ENCODE data around the gene HOXB7. TPM values are rescaled to one million over a fixed set of nuclear protein-coding genes. Genes with fewer than 3 reads are reported as not detected.

The HOXB7 gene
- total and polyA plus RNA-seq, 10 of the 15 experiments (the other 5 are each of a cell fraction or from before 2014, with no cell fraction given), result 2.8 to 7.4 (median 4.2) TPM

GRCh38 chr17:48620461-48621139 is 9.8 kb upstream of the HOXB7 start:
- no peak overlapping the region for H3K4me3 ChIP-seq
- ATAC-seq, result no peak
- BruUV-seq (replicated peaks), result no TSS peak
- DNase-seq (ENCODE audit: low read depth, low spot score), result no peak
- intact Hi-C loops (cut with micrococcal nuclease; ENCODE audit: unreplicated experiment) (no loop called here), in situ Hi-C loops (cut with MboI) (loop anchor here (10.0 kb wide), 1 partner anchor 776 kb away; the partner anchor contains the start of gene SCRN2)
- no peak overlapping the region for H3K9ac ChIP-seq (ENCODE audit: control insufficient read depth, insufficient read depth, low read length)
- no peak overlapping the region for H3K27ac ChIP-seq (ENCODE audit: control insufficient read depth, insufficient read depth)
- WGBS (ENCODE audit: insufficient coverage, insufficient replicate concordance, low lambda C conversion rate, missing lambda C conversion rate), result 24% methylated on average over 6 of the region's 6 CpGs
- H4K20me1 ChIP-seq (ENCODE audit: control insufficient read depth, insufficient read depth), result no peaks in the 10 kb centered on the region
- ChIA-PET POLR2A (no interaction called here), RAD21 (ENCODE audit: unreplicated experiment) (no interaction called here), SMC1A (ENCODE audit: uncharacterized antibody, unreplicated experiment) (interaction anchor here (1.8 kb wide), 1 partner anchor 19 kb away, joined by 7 read pairs; no protein-coding TSS in a partner anchor), CTCF (interaction anchor here (1.8 to 3.7 kb wide), 2 partner anchors 16 to 595 kb away, joined by 4 to 15 read pairs; no protein-coding TSS in a partner anchor)
- peaks cover 39 to 55% of the 10 kb centered on the region in 2 experiments for H3K27me3 ChIP-seq (replicated peaks in 1 of 2; ENCODE audit: control insufficient read depth in 2 of 2, insufficient read depth in 2 of 2, low read length in 1 of 2)
- no peak overlapping the region for H3K4me2 ChIP-seq (ENCODE audit: control insufficient read depth, insufficient read depth)
- H3K9me3 ChIP-seq (replicated peaks; ENCODE audit: control insufficient read depth, insufficient read depth, low read length), result no peaks in the 10 kb centered on the region
- H2AFZ ChIP-seq (ENCODE audit: control insufficient read depth, low read depth, low read length), result no peak overlapping the region
- no peaks in the 10 kb centered on the region for H3K4me1 ChIP-seq (ENCODE audit: control insufficient read depth, insufficient read depth, low read length)
- no peaks in the 10 kb centered on the region for H3K36me3 ChIP-seq (ENCODE audit: control insufficient read depth in 2 of 2, insufficient read depth in 2 of 2, low read length in 1 of 2)
- no peak for FAIRE-seq
- H3K79me2 ChIP-seq (ENCODE audit: control insufficient read depth, insufficient read depth, low read length), result no peaks in the 10 kb centered on the region
- no peak for TF ChIP-seq RUNX3 (IDR thresholded peaks at IDR 0.05; ENCODE audit: low read length)
- TF ChIP-seq CHD2 (IDR thresholded peaks at IDR 0.05; ENCODE audit: borderline replicate concordance, low read depth, low read length), result no peak
- TF ChIP-seq HSF1 (IDR thresholded peaks at IDR 0.05; ENCODE audit: low read depth, low read length), result no peak
- no peak for TF ChIP-seq CEBPZ (IDR thresholded peaks at IDR 0.05; ENCODE audit: low read depth, low read length)
- TF ChIP-seq POLR2A (IDR thresholded peaks at IDR 0.05; ENCODE audit: low read depth, low read length), result no peak
- no peak for TF ChIP-seq SP1 (IDR thresholded peaks at IDR 0.05; ENCODE audit: low read depth, low read length)
- no peak for TF ChIP-seq BCL3 (IDR thresholded peaks at IDR 0.05; ENCODE audit: borderline replicate concordance, insufficient read depth, low read depth, low read length, poor library complexity, severe bottlenecking)
- TF ChIP-seq ELK1 (IDR thresholded peaks at IDR 0.05; ENCODE audit: low read depth, low read length), result no peak
- no peak for TF ChIP-seq PML (IDR thresholded peaks at IDR 0.05; ENCODE audit: low read length)
- no peak for TF ChIP-seq PBX3 (IDR thresholded peaks at IDR 0.05; ENCODE audit: insufficient replicate concordance, low read depth, low read length)
- no peak for TF ChIP-seq NFYA (IDR thresholded peaks at IDR 0.05; ENCODE audit: borderline replicate concordance, low read depth, low read length)
- no peak for TF ChIP-seq BMI1 (IDR thresholded peaks at IDR 0.05; ENCODE audit: borderline replicate concordance)
- no peak for TF ChIP-seq E2F4 (IDR thresholded peaks at IDR 0.05; ENCODE audit: low read depth, low read length)
- TF ChIP-seq SMARCA5 (IDR thresholded peaks at IDR 0.05), result no peak

All from GM12878 (cell line).